Measurements from ENCODE around the gene CFAP43. TPM values are rescaled to one million over a fixed set of nuclear protein-coding genes. Genes with fewer than 3 reads are reported as not detected.

Gene CFAP43
- total and polyA plus RNA-seq, 9 of the 15 experiments (the other 6 are each of a cell fraction or from before 2014, with no cell fraction given) = 0.07 to 0.86 (median 0.11) TPM; not detected in 1

DNA sequence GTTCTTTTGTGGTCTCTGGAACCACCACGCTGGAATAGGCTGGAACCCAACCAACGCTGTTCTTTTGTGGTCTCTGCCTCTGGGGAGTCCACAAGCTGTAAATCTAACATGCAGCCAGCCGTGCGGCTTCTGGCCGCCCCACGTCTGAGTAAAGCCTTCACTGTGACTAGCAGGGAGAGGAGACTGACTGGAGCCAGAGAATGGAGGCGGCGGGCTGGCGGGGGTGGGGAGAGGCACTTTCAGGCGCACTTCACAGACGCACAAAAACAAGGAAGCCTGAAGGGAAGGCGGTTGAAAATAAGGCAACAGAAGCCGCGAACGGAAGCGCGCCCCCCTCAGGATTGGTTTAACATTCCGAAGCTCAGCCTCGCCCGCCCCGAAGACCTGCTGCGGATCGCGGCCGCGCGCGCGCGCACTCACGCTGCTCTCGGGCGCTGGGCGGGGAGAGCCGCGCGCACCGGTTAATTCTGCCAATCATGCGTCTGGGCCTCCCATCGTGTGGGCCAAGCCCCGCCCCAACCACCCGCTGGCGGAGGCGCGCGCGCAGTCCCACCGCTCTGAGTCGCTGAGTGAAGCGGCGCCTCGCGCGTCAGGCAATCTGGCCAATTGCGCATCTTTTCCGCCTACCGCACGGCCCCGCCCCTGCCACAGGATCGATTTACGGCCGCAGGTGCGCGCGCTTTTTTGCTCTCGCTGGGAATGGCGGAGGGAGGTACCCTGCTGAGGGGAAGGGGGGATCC lies 110.5 kb downstream of the CFAP43 start, which contains the start of gene SFR1 (continued):
- TF ChIP-seq ZNF764 (CRISPR knock-in tag; IDR thresholded peaks at IDR 0.05; ENCODE audit: low read depth) (no peak), SUPT5H (IDR thresholded peaks at IDR 0.05) (peak; percentile 77), GTF2F1 (IDR thresholded peaks at IDR 0.05; ENCODE audit: low read depth, low read length) (no peak), ZNF174 (CRISPR knock-in tag; IDR thresholded peaks at IDR 0.05) (no peak), NKRF (IDR thresholded peaks at IDR 0.05; ENCODE audit: borderline replicate concordance) (peak; percentile 53; the same call in 1 of the 2 replicates), KHSRP (IDR thresholded peaks at IDR 0.05) (no peak), STAT5B (CRISPR knock-in tag; IDR thresholded peaks at IDR 0.05) (no peak), ZNF830 (CRISPR knock-in tag; IDR thresholded peaks at IDR 0.05) (no peak), KDM2B (CRISPR knock-in tag; IDR thresholded peaks at IDR 0.05) (no peak), RBM17 (IDR thresholded peaks at IDR 0.05; ENCODE audit: borderline replicate concordance, low read depth, low read length) (no peak), ZNF644 (tag; IDR thresholded peaks at IDR 0.05; ENCODE audit: low read depth) (no peak), PTTG1 (tag; IDR thresholded peaks at IDR 0.05; ENCODE audit: low read depth) (no peak), ZNF253 (CRISPR knock-in tag; conservative IDR thresholded peaks at IDR 0.05) (no peak), HMBOX1 (IDR thresholded peaks at IDR 0.05) (0 out of 2 replicates have a peak, but pooled peaks have one; percentile 13), ZFP36 (IDR thresholded peaks at IDR 0.05; ENCODE audit: low read depth, low read length, partially characterized antibody) (no peak), ELF4 (CRISPR knock-in tag; IDR thresholded peaks at IDR 0.05) (no peak), L3MBTL2 (IDR thresholded peaks at IDR 0.05) (peak; percentile 77), TCF7L2 (IDR thresholded peaks at IDR 0.05; ENCODE audit: low read depth, low read length) (no peak), ZC3H8 (IDR thresholded peaks at IDR 0.05) (no peak)
- TF ChIP-seq, protein P1, sequence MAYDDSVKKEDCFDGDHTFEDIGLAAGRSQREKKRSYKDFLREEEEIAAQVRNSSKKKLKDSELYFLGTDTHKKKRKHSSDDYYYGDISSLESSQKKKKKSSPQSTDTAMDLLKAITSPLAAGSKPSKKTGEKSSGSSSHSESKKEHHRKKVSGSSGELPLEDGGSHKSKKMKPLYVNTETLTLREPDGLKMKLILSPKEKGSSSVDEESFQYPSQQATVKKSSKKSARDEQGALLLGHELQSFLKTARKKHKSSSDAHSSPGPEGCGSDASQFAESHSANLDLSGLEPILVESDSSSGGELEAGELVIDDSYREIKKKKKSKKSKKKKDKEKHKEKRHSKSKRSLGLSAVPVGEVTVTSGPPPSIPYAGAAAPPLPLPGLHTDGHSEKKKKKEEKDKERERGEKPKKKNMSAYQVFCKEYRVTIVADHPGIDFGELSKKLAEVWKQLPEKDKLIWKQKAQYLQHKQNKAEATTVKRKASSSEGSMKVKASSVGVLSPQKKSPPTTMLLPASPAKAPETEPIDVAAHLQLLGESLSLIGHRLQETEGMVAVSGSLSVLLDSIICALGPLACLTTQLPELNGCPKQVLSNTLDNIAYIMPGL (CRISPR knock-in tag; IDR thresholded peaks at IDR 0.05) = no peak
- TF ChIP-seq, protein P2, sequence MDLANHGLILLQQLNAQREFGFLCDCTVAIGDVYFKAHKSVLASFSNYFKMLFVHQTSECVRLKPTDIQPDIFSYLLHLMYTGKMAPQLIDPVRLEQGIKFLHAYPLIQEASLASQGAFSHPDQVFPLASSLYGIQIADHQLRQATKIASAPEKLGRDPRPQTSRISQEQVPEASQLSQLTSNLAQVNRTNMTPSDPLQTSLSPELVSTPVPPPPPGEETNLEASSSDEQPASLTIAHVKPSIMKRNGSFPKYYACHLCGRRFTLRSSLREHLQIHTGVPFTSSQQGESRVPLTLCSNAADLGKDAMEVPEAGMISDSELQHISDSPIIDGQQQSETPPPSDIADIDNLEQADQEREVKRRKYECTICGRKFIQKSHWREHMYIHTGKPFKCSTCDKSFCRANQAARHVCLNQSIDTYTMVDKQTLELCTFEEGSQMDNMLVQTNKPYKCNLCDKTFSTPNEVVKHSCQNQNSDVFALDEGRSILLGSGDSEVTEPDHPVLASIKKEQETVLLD (IDR thresholded peaks at IDR 0.05) = no peak
- TF ChIP-seq, protein P3, sequence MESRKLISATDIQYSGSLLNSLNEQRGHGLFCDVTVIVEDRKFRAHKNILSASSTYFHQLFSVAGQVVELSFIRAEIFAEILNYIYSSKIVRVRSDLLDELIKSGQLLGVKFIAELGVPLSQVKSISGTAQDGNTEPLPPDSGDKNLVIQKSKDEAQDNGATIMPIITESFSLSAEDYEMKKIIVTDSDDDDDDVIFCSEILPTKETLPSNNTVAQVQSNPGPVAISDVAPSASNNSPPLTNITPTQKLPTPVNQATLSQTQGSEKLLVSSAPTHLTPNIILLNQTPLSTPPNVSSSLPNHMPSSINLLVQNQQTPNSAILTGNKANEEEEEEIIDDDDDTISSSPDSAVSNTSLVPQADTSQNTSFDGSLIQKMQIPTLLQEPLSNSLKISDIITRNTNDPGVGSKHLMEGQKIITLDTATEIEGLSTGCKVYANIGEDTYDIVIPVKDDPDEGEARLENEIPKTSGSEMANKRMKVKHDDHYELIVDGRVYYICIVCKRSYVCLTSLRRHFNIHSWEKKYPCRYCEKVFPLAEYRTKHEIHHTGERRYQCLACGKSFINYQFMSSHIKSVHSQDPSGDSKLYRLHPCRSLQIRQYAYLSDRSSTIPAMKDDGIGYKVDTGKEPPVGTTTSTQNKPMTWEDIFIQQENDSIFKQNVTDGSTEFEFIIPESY (CRISPR knock-in tag; IDR thresholded peaks at IDR 0.05) = no peak
